HG03575 (cell line): ENCODE measurements around the gene SLAMF1.
"Not testable (repeated sequence)": the region's sequence is repeated elsewhere in the genome, so short reads cannot be mapped to it uniquely, and the experiment has no call there.

Experiments used
- ATAC-seq: cut with Tn5 transposase; IDR thresholded peaks from one replicate; pipeline ENCODE4 v1.9.1; 2021; ENCODE audit not compliant: unreplicated experiment, insufficient number of reproducible peaks, low FRiP score; ENCODE audit errors: extremely low read depth

Gene SLAMF1, protein sequence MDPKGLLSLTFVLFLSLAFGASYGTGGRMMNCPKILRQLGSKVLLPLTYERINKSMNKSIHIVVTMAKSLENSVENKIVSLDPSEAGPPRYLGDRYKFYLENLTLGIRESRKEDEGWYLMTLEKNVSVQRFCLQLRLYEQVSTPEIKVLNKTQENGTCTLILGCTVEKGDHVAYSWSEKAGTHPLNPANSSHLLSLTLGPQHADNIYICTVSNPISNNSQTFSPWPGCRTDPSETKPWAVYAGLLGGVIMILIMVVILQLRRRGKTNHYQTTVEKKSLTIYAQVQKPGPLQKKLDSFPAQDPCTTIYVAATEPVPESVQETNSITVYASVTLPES

DNA sequence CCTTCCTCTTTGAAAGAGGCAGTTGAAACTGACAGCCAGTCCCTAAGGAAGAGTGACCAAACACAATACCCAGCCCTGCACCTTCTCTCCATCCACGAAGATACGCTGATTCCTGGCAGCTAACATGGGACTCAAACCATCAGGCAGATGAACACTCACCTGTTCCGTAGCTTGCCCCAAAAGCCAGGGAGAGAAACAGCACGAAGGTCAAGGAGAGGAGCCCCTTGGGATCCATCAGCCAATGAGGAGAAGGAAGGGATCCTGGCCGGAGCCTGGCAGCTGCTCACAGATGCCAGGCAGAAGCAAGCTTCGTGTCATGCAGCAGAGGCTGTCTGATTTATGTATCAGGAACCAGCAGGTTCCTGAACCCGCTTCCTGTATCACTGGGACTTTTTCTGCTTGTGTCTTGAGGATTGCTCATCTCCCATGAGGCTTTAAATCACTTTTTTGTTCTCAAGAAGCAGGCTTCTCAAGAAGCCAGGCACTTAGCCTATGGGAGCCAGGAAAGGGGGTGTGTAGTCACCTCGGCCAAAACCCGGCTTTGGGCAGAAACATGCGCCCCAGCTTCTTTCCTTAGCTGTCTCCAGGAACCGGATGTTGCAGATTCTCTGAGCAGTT is at the start of gene SLAMF1:
SLAMF1 (minus strand) TSS at position 334 of the 618 bp plus-strand sequence; CDS start at position 235, 99 bp downstream.
- peak; percentile 29 for ATAC-seq

DNA sequence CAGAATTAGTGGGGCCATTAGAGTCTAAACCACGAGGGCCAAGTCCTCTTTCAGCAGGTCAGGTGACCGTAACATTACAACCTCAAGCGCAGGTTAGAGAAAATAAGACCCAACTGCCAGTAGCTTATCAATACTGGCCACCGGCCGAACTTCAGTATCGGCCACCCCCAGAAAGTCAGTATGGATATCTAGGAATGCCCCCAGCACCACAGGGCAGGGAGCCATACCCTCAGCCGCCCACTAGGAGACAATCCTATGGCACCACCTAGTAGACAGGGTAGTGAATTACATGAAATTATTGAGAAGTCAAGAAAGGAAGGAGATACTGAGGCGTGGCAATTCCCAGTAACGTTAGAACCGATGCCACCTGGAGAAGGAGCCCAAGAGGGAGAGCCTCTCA is 45.5 kb upstream of the SLAMF1 start:
- ATAC-seq: not testable (repeated sequence)

DNA sequence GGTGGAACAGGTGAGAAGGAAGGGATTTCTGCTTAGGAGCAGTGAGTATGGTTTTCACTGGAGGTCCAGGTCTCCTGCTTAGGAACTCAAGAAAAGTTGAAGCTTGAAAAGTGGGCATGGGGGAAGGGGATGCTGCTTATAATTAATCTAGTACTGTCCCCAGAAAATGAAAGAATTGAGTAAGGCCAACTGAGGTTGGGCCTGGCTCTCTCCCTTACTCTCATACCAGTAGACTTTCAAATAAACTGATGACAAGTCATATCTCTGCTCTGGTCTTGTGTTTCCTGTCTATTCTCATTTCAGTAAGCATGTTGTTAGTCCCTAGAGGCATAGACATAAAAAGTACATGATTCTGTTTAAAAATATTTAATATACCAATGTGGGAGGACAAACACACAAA is 38.4 kb upstream of the SLAMF1 start:
- no peak for ATAC-seq

DNA sequence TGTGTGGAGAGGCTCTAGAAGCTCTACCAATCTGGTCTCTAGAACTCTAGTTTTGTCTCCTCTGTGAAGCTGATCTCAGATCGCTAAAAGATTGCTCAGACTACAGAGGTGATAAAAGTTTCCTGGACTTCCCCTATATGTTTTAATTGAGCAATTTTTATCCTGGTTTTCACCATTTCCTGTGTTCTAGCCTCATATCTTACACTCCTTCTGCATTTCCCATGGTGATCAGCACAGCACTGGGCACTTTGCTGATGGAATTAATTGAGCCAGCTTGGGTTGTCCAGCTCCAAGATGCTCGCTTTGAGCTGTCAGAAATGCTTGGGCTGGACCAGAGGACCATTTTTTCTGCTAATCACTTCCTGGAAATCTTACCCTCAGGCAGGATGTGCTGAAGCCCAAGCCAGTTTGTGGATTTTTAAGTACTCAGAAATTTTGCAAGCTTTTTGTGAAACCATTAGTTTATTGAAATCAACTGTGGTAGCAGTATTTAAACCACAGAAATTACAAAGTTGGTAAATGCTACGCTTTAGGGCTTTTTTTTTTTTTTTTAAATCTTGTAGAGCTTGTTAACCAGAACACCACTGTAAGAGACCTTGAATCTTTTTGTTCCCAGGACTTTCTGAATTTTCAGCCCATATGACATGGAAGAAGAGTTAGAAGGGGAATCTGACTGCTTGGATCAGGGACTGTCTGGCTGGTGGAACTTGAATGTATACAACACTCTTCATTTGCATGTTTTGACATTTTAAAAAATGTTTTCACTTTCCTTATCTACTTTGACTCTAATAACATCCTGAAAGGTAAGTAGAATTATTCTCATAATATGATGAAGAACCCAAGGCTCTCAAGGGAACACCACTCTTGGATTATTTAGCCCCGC is 36.4 kb upstream of the SLAMF1 start:
- no peak for ATAC-seq

DNA sequence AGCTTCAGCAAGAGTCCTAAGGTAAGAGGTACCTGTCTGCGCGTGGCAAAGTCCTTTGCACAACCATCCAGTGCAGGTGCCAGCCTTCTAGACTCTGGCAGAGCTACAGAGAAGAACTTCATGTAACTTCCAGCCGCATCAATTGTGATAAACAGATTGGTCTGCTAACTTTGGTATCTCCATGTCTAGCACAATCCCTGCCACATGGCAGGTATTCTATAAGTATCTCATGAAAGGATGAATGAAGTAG is 35.0 kb upstream of the SLAMF1 start:
- no peak for ATAC-seq

DNA sequence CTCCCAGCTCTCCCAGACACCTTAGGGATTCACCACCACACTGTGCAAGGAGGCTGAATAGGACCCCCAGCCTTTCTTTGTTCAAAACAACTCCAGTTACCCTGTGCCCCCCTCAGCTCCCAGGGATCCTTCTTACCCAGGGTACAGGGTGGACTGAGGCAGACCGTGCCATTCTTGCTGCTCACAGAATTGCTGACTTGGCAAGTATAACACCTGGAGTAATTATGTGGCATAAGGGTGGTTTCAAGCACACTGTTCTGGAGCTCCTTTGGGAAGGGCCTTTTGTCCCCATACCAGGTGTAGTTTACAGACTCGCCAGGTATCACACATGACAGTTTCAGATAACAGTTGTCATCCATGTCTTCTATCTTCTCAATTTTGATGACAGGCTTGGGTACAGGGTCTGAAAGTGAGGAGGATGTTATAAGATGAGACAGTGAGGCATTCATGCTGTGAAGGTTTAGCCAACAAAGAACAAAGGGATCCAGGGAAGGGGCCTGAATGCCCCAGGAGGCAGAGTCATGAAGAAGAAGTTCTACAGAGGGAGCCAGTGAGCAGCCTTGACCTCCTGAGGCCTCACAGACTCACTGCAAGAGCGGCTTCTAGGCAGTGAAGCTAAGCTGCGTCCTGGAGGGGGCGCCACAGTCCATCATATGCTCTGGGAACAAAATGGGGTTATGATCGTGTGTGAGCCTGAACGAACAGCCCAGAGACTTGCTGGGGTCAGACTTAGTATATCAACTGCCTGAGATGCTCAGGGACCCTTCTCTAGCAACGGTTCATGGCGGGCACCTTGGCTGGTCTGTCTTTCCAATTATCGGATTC is 34.4 kb upstream of the SLAMF1 start:
- ATAC-seq: no peak

DNA sequence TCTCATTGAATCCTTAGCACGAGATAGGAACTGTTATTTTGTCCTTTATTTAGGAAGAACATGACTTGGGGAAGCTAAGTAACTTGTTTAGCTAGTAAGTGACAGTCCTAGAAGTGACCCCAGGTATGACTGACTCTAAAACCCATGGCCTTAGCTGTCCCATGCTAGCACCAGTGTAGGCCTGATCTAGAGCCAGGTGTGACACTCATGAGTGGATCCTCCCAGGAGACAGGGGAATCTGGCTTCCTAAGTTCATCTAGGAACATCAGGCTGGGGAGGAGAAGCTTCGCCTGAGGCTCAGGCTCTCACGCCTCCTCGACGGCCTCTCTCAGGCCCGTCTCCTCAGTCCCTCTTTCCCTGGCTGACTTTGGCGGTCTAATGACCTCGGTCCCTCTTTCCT is 33.6 kb upstream of the SLAMF1 start:
- ATAC-seq: no peak

DNA sequence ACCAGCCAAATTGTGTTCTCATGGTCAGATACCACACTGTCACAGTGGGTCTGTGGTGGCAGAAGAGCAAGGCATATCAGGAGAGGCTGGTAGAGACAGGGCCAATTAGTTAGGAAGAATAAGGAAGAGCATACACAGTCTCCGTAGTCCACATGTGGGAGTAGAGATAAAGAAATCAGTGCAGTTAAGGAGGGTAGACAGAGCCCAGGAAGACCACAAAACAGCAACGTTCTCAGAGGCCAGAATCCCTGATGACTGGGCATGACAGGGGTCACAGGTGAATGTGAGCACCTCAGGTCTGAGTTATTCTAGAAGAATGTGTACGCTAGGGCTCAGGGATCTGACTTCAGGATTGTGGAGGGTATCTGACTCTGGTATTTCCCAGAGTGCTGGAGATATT is 33.0 kb upstream of the SLAMF1 start:
- ATAC-seq: no peak

DNA sequence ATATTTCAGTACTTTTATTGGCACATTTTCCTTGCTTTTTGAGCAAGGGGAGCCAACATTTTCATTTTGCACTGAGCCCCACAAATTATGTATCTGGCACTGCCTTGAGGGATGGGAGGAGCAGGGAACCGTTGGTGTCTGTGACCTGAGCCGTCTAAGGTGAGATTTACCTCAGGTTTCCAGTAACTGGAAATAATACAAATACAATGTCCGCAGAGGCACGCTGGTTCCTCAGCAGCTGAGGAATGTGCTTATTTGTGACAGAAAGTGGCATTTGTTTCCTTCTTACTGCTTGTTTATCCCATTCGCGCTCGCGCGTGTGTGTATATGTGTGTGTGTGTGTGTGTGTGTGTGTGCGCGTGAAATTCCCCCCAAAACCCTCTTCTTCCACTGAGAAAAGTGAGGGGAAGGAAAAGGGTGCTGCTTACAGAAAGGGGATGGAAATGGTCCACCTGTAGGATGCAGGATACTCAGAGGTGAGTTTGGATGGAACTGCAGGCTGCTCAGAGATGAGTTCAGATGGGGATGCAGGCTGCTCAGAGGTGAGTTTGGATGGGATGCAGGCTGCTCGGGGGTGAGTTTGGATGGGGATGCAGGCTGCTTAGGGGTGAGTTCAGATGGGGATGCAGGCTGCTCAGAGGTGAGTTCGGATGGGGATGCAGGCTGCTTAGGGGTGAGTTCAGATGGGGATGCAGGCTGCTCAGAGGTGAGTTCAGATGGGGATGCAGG is 30.2 kb upstream of the SLAMF1 start:
- no peak for ATAC-seq

DNA sequence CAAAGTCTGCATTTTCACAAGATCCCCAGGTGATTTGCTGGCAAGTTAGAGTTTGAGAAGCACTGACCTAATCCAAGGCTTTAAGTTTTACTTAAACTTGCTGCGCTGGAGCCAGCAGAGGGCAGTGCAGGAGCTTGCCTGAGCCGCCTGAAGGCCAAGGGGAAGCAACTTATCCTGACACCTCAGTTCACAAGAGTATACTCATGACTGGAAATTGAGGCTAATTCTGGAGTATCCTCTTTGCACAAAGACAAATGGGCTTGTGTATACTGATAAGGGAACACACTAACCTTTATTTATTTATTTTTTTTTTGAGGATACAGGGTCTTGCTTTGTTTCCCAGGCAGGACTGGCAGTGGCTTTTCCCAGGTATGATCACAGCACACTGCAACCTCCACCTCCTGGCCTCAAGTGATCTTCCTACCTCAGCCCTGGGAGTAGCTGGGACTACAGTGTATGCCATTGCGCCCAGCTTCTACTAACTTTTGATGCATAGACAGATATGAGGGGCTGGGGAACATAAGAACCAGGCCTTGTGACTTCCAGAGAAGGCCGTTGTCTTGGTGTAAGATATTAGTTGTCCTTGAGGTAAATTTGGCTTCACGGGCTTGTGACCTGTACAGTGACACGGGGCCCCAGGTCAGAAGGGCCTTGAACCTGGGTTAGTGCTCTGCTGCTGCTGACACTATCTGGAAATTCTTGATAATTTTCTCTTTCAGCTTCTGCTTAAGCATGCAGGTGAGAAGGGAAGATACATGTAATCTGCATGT is 29.0 kb upstream of the SLAMF1 start:
- no peak for ATAC-seq

DNA sequence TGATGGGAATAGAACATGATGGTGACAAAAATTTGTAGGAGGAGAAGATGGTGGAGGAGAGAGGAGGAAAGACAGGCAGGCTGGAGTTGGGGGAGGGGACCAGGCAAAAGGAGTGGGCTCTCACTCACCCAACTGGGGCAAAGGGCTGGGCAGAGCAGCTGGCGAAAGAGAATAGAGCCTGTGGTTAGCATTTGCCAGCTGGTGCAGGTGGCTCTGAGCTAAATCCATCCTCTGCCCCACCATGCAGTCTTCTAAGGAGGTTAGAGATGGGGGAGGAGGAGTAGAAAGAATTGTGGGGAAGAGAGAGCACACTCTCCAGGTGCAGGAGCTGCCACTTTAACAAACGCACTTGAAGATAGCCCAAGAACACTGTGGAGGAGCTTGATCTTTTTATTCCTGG is 27.6 kb upstream of the SLAMF1 start:
- ATAC-seq: no peak

DNA sequence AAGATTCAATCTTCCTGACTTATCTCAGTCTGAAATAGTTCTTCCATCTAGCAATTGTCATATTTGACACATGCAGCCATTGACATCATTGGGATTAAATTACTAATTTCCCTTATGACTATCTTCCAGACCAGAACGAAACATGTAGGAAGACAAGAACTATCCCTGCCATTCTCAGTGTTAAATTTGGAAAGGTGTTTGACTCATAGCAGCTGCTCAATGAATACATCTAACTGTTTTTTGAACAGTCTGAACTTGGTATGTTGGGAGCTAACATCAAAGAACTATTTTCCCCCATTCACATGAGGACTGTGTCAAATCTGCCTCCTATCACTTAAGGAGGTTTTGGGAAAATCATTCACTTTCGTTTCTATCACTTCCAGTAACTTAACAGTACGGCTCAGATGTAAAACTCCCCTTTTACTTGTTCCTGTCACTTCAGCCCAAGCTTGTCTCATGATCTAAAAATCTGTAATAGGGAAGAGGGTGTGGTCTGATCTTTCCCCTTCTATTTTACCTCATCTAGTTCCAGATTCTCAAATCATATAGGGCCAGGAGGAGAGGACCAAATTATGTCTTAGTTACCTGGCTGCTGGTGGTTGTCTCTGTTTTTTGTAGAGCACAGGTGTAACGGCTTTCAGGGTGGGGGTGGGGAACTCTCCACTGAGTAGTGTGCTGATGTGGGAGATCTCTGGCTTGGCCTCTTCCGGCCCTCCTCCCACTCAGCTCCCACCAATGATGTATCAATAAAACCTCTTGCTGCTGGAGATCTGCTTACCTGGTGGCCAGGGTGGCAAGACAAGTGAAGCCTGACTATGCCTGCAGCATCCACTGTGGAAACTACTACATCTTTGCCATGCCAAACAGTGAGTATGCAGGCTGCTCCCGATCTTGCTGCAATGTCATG is 26.2 kb upstream of the SLAMF1 start:
- ATAC-seq: no peak

DNA sequence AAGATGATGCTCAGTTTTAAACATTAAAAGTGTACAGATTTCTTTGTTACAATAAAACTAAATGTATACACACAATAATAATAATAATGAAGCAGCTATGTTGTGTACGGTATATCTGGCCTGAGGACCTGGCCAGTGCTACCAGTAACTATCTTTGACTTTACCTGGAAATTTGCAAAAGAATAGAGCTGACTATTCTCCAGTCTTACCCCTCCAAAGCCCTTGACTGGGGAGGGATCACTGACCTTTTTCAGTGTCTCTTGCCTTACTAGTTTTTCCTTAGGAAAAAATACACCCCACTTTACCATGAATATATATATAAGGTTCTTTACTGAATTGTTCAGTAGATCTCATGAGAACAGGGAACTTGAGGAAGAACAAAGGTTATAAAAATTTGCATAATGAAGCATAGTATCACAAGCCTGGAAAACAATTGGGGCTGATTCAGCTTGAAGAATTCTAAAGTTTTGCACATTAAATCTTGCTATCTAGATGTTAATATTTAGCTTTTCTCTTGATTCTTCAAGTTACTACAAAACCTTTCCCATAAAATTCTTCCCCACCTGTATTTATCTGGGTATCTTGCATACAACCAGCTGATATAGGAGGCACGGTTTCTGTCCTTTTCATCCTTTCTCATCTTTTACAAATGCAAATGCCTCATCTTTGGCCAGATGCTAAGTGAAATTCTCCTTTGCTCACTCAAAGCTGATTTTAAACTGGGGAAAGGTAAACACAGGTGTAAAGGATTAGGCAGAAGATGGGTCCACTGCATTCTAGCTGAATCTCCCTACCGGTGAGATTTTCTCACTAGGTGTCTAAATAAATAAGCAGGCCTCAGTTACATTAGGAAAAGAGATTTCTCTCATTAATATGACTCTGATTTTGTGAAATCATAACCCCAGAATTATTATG is 25.0 kb upstream of the SLAMF1 start:
- ATAC-seq: no peak

DNA sequence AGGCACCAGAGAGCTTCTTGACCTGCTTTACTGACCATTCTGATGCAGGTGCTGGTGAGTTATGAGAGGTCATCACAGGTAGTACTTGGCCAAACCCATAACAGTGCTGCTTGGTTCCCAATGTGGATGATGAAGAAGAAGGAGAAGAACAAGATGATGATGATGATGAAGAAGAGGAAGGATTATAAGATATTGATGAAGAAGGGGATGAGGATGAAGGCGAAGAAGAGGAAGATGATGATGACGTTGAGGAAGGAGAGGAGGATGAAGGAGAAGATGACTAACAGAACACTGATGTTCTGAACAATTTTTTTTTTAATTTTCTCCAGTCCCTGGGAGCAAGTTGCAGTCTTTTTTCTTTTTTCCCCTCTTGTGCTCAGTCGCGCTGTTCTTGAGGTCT is 23.9 kb upstream of the SLAMF1 start:
- ATAC-seq: no peak

DNA sequence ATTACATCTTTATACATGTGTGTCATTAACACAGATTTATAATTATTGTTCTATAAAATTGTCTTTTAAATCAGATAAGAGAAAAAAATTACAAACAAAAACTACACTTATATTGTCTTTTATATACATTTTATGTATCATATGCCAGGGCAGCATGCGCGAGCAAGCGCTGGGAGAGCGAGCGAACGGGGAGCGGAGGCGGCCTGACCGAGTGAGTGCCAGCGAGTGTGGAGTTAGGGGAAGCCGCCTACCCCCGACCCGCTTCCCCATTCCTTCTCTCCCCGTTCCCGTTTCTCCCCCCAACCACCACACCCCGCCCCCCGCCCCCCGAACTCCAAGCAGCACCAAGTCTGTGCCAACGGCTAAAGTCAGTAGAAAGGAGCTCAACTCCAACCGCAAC is 23.0 kb upstream of the SLAMF1 start:
- no peak for ATAC-seq

DNA sequence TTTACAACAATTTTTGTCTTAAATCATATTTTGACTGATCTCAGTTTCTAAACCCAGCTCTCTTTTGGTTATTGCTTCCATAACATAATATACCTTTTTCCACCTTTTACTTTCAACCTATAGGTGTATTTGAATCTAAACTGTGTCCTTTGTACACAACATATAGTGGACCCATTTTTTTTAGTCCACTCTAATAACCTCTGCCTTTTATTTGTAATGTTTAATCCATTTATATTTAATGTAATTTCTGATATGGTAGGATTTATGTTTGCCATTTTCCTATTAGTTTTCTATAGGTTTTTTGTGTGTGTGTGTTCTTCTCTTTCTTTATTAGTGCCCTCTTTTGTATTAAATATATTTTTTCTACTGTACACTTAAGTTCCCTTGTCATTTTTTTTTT is 22.4 kb upstream of the SLAMF1 start:
- no peak for ATAC-seq
